SK-N-SH (cell line): ENCODE measurements around the gene GOLGA6A. TPM values are rescaled to one million over a fixed set of nuclear protein-coding genes. Genes with fewer than 3 reads are reported as not detected.

Source experiments
- CTCF ChIA-PET: fragments of 300-600, 350-600 bp; formaldehyde crosslinking; extraction: SDS; loops from one replicate; lab custom pipeline; 2021; lab: Yijun Ruan, JAX
- POLR2A ChIA-PET: fragments of 350-600 bp; sonication (Branson Sonifier 250); formaldehyde crosslinking; extraction: SDS; loops from one replicate; lab custom pipeline; 2020; ENCODE audit warnings: antibody characterized with exemption, inconsistent platforms; lab: Yijun Ruan, JAX
- DNase-seq: peaks from one replicate; pipeline ENCODE4 v3.0.0; 2012
- H2AFZ ChIP-seq: fragments of 200-600 bp; sonication (generic); 2 replicates; pipeline ENCODE4 v1.8.1; 2016; ENCODE audit warnings: antibody characterized with exemption, mild to moderate bottlenecking, low read depth
- H3F3A ChIP-seq: fragments of 200-600 bp; sonication (generic); replicated peaks from 2 replicates; pipeline ENCODE3; 2016; ENCODE audit warnings: antibody characterized with exemption, mild to moderate bottlenecking; ENCODE audit not compliant: insufficient read depth
- H3K27ac ChIP-seq, 2 experiments: fragments of 200-500 bp in 1 of 2; fragments of 200-600 bp in 1 of 2; sonication (Bioruptor generic) in 1 of 2; sonication (generic), shearing (Covaris generic) in 1 of 2; 2 replicates each; pipeline versions ENCODE4 v1.5.1 to v1.6.1; 2014 to 2016; ENCODE audit warnings: low read depth in 2 of 2, inconsistent platforms in 1 of 2, low read length in 1 of 2, mild to moderate bottlenecking in 1 of 2, mixed read lengths in 1 of 2
- H3K27me3 ChIP-seq: fragments of 200-600 bp; sonication (generic), shearing (Covaris generic); 2 replicates; pipeline ENCODE4 v1.6.1; 2016; ENCODE audit warnings: mixed run types; ENCODE audit not compliant: insufficient read depth
- H3K36me3 ChIP-seq, 2 experiments: fragments of 200-500 bp in 1 of 2; fragments of 200-600 bp in 1 of 2; sonication (Bioruptor generic) in 1 of 2; sonication (generic) in 1 of 2; replicated peaks in 1 of 2; 2 replicates each; pipeline versions ENCODE3 to v1.5.1; 2014 to 2016; ENCODE audit warnings: low read length in 1 of 2, mild to moderate bottlenecking in 1 of 2; ENCODE audit not compliant: insufficient read depth in 2 of 2, control insufficient read depth in 1 of 2
- H3K4me1 ChIP-seq, 2 experiments: fragments of 200-500 bp in 1 of 2; fragments of 200-600 bp in 1 of 2; sonication (Bioruptor generic) in 1 of 2; sonication (generic), shearing (Covaris generic) in 1 of 2; 2 replicates each; pipeline versions ENCODE4 v1.5.1 to v1.6.1; 2014 to 2016; ENCODE audit warnings: low read depth in 1 of 2, low read length in 1 of 2, mixed run types in 1 of 2; ENCODE audit not compliant: insufficient read depth in 2 of 2, control insufficient read depth in 1 of 2
- H3K4me2 ChIP-seq: fragments of 200-600 bp; sonication (generic), shearing (Covaris generic); 2 replicates; pipeline ENCODE4 v1.6.1; 2017; ENCODE audit warnings: mixed run types
- H3K4me3 ChIP-seq, 2 experiments: fragments of 200-500 bp in 1 of 2; fragments of 200-600 bp in 1 of 2; sonication (Bioruptor generic) in 1 of 2; sonication (generic), shearing (Covaris generic) in 1 of 2; 2 replicates each; pipeline versions ENCODE4 v1.5.1 to v1.8.1; 2014 to 2016; ENCODE audit warnings: low read depth in 2 of 2, inconsistent platforms in 1 of 2, low read length in 1 of 2, mild to moderate bottlenecking in 1 of 2, mixed read lengths in 1 of 2, moderate library complexity in 1 of 2
- H3K79me2 ChIP-seq: fragments of 200-600 bp; sonication (generic); 2 replicates; pipeline ENCODE4 v1.8.1; 2017; ENCODE audit warnings: mild to moderate bottlenecking; ENCODE audit not compliant: insufficient read depth
- H3K9ac ChIP-seq: fragments of 200-600 bp; sonication (generic); 2 replicates; pipeline ENCODE4 v1.6.1; 2017; ENCODE audit warnings: mixed run types
- H3K9me2 ChIP-seq: fragments of 200-600 bp; sonication (generic); 2 replicates; pipeline ENCODE4 v1.6.1; 2017; ENCODE audit warnings: mixed run types
- H3K9me3 ChIP-seq: fragments of 200-600 bp; sonication (generic); 2 replicates; pipeline ENCODE4 v1.6.1; 2017; ENCODE audit warnings: mixed run types, mild to moderate bottlenecking, moderate library complexity
- H4K20me1 ChIP-seq: fragments of 200-600 bp; sonication (generic); 2 replicates; pipeline ENCODE4 v1.6.1; 2017; ENCODE audit warnings: mild to moderate bottlenecking, mixed run types; ENCODE audit not compliant: insufficient read depth
- CHD2 ChIP-seq: fragments of 150-350 bp; IDR thresholded peaks from 2 replicates; pipeline ENCODE4 v1.6.1; 2018; ENCODE audit warnings: low read length; ENCODE audit not compliant: partially characterized antibody
- FOXJ3 ChIP-seq: sonication (generic); formaldehyde crosslinking; IDR thresholded peaks from 2 replicates; pipeline ENCODE4 v1.5.1; 2020; ENCODE audit warnings: mild to moderate bottlenecking, missing genetic modification reagents
- GABPA ChIP-seq: IDR thresholded peaks from 2 replicates; pipeline ENCODE4 v1.4.0; 2012; ENCODE audit warnings: low read depth, mild to moderate bottlenecking
- GATA2 ChIP-seq: sonication (generic); formaldehyde crosslinking; IDR thresholded peaks from 2 replicates; pipeline ENCODE4 v1.5.0; 2020; ENCODE audit warnings: mild to moderate bottlenecking, missing genetic modification reagents
- MEF2A ChIP-seq: IDR thresholded peaks from 2 replicates; pipeline ENCODE4 v1.4.0; 2012; ENCODE audit warnings: low read depth, borderline replicate concordance
- POLR2AphosphoS5 ChIP-seq: IDR thresholded peaks from 2 replicates; pipeline ENCODE4 v1.6.1; 2012; ENCODE audit warnings: low read depth, low read length
- RCOR1 ChIP-seq: fragments of 150-350 bp; IDR thresholded peaks from 2 replicates; pipeline ENCODE4 v1.6.1; 2017; ENCODE audit warnings: antibody characterized with exemption, low read length
- RFX5 ChIP-seq: IDR thresholded peaks from 2 replicates; pipeline ENCODE4 v1.6.1; 2012; ENCODE audit warnings: mild to moderate bottlenecking, improper control_type of control experiment, low read length
- TAF1 ChIP-seq: IDR thresholded peaks from 2 replicates; pipeline ENCODE4 v1.6.1; 2012; ENCODE audit warnings: low read depth, mild to moderate bottlenecking, low read length, moderate library complexity, borderline replicate concordance
- YY1 ChIP-seq: IDR thresholded peaks from 2 replicates; pipeline ENCODE4 v1.4.0; 2012; ENCODE audit warnings: low read depth, mild to moderate bottlenecking
- ZBTB33 ChIP-seq: IDR thresholded peaks from 2 replicates; pipeline ENCODE4 v1.4.0; 2012; ENCODE audit warnings: low read depth, borderline replicate concordance
- WGBS: methylation state at CpG from one replicate; pipeline ENCODE4 v1.1.6; 2017; ENCODE audit warnings: low lambda C conversion rate; 5-methylcytosine and 5-hydroxymethylcytosine counted together
- polyA plus RNA-seq, 3 experiments: library from polyadenylated mRNA; depleted of rRNA; stranded (reverse); fragments of >200 nt; gene quantifications; 2 replicates each; pipeline ENCODE4 v1.2.3, GENCODE V29; 2012

GOLGA6A gene
- polyA plus RNA-seq, 1 of the 3 experiments (the other 2 are of a cell fraction), result not detected

GRCh38 chr15:74039656-74040010, 42.7 kb downstream of the GOLGA6A start:
- no peaks in the 10 kb centered on the region for H3K9me3 ChIP-seq
- H3K27ac ChIP-seq, result no peak overlapping the region
- no peak overlapping the region for H3K9ac ChIP-seq
- ChIA-PET POLR2A (no interaction called here), CTCF (interaction anchor here (1.2 to 17.5 kb wide), 5 partner anchors 9 to 70 kb away, joined by 3 to 280 read pairs (median 5); no protein-coding TSS in a partner anchor)
- no peak for DNase-seq
- no peak for TF ChIP-seq GATA2
- no peak for TF ChIP-seq POLR2AphosphoS5
- TF ChIP-seq RCOR1, result no peak
- no peak for TF ChIP-seq ZBTB33
- no peak for TF ChIP-seq RFX5
- no peak for TF ChIP-seq GABPA
- TF ChIP-seq TAF1, result no peak
- TF ChIP-seq FOXJ3 (CRISPR knock-in tag), result no peak
- no peaks in the 10 kb centered on the region for H4K20me1 ChIP-seq
- H3K36me3 ChIP-seq, result peaks cover 0 to 32% of the 10 kb centered on the region in 2 experiments
- H2AFZ ChIP-seq, result no peak overlapping the region
- no peaks in the 10 kb centered on the region for H3F3A ChIP-seq
- WGBS, result 80% methylated on average over 4 of the region's 5 CpGs
- H3K27me3 ChIP-seq, result no peaks in the 10 kb centered on the region
- peak overlapping the region; percentile 17; the same call in 1 of the 2 replicates for H3K4me2 ChIP-seq
- no peaks in the 10 kb centered on the region for H3K79me2 ChIP-seq
- peaks cover 8 to 22% of the 10 kb centered on the region in 2 experiments; a peak in 2 of 4 replicates for H3K4me1 ChIP-seq
- H3K4me3 ChIP-seq, result no peak overlapping the region
- H3K9me2 ChIP-seq, result no peaks in the 10 kb centered on the region

GRCh38 chr15:74038707-74039655, 43.4 kb downstream of the GOLGA6A start:
- no peak overlapping the region for H3K27ac ChIP-seq
- H3K9ac ChIP-seq, result no peak overlapping the region

More at GRCh38 chr15:74038707-74039655, 43.4 kb downstream of the GOLGA6A start:
- CTCF ChIA-PET, result interaction anchor here (1.2 to 17.5 kb wide), 8 partner anchors 10 to 87 kb away, joined by 3 to 280 read pairs (median 10); no protein-coding TSS in a partner anchor
- no peaks in the 10 kb centered on the region for H3K27me3 ChIP-seq
- WGBS, result 90% methylated on average over 8 of the region's 9 CpGs
- H3K36me3 ChIP-seq, result peaks cover 0 to 36% of the 10 kb centered on the region in 2 experiments
- H3F3A ChIP-seq, result no peaks in the 10 kb centered on the region
- no peaks in the 10 kb centered on the region for H4K20me1 ChIP-seq
- TF ChIP-seq GABPA (no peak), MEF2A (no peak), YY1 (no peak), CHD2 (no peak), RFX5 (no peak)
- H3K4me1 ChIP-seq, result peaks cover 8 to 22% of the 10 kb centered on the region in 2 experiments; a peak in 2 of 4 replicates
- H3K79me2 ChIP-seq, result no peaks in the 10 kb centered on the region
- POLR2A ChIA-PET, result interaction anchor here (0.5 kb wide), 1 partner anchor 17 kb away, joined by 4 read pairs; no protein-coding TSS in a partner anchor
- no peak overlapping the region for H3K4me3 ChIP-seq
- no peaks in the 10 kb centered on the region for H3K9me2 ChIP-seq
- H3K9me3 ChIP-seq, result no peaks in the 10 kb centered on the region
- peak overlapping the region; percentile 17; the same call in 1 of the 2 replicates for H3K4me2 ChIP-seq
- H2AFZ ChIP-seq, result no peak overlapping the region
- DNase-seq, result no peak
